HS-27A (cell line): ENCODE results near the gene LRRC4C.

Experiments
- DNase-seq: peaks from one replicate; pipeline ENCODE4 v3.0.0-alpha.2; 2012; ENCODE audit warnings: low read depth, missing footprints

Gene LRRC4C

DNA sequence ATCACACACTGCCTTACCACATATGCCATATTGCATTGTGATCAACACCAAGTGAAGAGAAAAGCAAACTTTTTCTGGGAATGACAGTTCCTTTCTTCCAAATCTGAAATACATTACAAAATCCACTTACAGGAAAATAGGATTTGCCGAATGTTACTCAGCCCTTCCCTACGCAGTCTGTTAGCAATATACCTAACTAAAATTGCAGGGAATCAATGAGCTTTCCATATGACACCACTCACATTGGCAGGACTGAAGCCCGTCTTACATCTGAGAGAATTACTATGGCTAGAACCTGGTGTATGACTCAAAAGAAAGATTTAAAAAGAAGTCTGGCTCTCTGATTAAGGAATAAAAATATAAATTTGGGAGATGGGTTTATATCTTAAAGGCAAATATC is 136.0 kb downstream of the LRRC4C start:
- DNase-seq = no peak

DNA sequence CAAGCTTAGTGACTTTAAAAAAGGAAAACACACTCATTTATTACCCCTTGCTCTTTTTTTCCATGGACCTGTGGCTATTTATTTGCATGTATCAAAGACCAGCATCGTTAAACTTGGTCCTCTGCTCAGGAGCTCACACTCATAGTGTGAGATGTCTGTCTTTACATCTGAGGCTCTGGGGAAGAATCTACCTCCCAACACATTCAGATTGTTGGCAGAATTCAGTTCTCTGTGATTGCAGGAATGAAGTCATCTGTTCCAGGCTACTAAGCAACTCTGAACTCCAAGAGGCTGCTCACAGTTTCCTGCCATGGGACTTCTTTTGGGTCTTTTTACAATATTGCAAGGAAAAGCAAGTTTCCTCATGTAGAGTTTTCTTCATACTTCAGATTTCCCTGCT is 138.8 kb downstream of the LRRC4C start:
- no peak for DNase-seq

DNA sequence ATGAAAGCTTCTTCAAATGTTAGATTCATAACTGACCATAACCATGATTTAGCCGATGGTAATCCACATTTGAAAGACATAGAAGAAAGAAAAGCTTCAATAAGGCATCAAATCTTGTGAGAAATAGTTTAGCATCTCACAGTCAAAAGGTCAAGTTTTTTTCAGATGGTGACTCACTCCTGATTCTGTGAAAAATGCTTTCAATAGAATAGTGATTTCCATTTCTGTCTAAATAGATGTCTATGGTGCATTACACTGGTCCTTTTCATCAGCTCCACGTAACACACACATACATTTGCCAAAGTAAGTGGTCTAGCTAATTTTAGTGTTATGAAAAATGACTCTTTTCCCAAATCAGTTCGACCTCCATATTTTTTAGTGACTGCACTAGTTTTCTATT is 139.2 kb downstream of the LRRC4C start:
- no peak for DNase-seq

DNA sequence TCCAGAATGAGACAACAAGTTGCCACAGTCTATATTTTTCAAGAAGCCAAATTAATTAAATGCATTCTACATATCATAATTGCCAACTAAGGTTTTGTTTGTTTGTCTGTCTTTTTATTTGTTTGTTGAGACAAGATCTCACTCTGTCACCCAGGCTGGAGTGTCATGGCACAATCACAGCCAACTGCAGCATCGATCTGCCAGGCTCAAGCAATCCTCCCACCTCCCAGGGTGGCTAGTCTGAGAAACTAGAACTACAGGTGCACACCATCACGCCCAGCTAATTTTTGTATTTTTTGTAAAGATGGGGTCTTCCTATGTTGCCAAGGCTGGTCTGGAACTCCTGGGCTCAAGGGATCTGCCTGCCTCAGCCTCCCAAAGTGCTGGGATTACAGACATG is 140.0 kb downstream of the LRRC4C start:
- DNase-seq = no peak

DNA sequence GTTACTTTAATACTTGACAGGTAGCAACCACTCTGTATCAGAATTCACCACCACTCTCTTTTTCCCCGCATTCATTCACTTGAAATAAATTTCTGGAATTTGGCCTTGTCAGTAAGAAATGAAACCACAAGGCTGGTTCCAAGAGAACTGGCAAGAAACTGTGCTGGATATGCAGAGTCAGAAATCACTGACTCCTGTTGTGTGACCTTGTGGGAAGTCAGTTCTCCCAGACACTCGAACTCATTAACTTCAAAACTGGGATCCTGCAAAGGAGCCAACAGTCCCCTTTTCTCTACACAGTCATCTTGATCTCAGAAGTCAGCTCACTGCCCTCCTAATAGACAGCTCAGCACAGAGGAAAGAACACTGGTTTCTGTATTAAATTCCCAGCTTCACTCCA is 142.7 kb downstream of the LRRC4C start:
- no peak for DNase-seq

DNA sequence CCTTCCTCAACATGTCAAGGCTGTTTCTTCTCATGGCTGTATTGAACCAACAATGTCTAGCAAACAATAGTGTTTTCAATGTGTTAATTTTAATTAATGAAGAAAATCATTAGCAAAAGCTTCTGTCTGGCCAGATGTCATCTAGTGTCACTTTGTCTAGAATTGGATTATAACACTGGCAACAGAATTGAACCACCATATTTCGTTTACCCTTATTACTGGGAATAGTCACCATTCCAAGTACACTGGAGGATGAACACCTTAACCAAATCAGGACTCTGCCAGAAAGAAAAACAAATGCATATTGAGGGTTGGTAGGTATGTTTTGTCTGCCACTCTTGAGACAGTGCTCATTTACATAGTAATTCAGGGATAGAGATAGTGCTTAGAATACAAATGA is 146.2 kb downstream of the LRRC4C start:
- DNase-seq = no peak

DNA sequence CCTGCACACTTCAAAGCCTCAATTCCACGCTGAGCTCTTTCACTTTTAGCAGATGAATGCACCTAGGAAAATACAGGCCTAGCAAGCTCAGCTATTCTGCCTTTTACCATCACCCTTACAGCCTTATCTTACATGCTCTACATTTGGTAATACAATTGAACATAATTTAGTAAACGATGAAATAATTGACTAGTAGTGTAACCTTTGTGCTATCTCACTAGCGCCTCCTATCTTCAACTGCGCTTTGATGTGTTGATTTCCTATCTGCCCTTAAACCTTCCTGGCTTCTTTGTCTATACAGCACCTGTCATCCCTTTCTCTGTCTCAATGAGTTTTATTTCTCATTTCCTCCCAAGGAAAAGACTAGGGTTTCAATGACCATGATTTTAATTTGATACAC is 149.7 kb downstream of the LRRC4C start:
- no peak for DNase-seq

DNA sequence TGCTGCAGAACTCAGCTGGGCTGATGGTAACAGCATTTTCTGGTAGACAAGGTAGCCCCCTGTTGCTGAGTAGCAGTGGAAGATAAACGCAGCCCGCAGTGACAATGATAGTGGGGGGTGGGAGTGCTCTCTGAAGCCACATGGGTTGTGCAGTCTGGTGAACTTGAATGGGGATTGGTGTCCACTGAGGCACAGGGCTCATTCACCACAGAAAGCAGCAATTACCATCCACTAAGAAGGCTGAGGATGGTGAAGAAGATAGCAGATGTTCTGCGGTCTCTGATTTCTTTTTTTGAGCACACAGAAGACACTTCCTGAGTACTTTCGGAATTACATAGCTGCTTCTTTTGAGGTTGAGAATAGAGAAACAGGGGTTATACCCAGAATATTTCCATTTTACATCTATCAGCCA is 150.3 kb downstream of the LRRC4C start:
- no peak for DNase-seq

DNA sequence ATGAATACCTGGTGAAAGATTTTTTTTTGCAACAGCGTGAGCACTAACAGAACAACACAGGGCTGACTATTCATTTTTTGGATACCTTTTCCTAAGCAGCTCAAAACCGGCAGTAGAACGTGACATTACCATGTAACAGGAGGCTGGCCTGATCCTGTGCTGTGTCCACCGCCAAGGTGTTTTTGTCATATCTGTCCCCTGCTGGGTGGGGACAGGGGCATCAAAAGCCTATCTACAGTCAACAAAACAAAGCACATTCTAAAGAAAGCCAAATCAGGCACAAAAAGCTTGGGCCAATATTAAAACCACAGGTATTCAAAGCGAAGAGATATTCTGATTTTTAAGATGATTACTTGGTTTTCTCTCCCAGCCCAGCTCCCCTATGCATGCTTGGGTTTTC is 151.2 kb downstream of the LRRC4C start:
- DNase-seq = no peak

DNA sequence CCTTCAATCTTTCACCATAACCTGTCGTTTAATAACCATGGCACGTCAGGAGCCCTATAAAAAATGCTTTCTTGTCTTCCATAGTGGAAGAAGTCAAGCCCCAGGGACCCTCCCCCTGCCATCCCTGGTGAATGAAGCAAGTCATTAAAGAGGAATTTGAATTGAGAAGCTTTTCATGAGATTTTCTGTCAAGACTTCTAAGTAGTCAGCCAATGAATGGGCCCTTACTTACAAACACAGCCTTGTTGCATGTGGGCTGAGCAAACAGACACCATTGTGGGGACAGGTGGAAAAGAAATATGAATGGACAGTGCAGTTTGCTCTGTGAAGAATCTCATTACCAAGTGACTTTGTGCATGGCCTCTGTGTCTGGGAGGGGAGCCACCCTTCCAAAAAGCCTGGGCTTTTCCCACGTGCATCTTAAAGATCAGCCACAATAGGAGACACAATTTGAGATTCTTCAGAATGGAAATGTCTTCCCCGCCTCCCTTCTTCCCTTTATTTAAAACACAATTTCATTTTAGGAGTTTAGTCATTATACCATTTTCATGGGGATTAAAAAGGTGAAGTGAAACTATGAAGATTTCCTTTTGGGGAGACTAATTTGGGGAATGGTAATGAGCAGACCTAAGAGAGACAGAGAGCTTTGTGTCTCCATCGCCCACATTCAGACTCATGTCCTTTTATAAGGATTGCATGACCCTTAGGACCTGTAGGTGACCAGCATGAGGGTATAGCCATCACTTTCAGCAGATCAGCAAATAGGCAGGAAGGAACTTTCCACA is 152.0 kb downstream of the LRRC4C start:
- DNase-seq = no peak

DNA sequence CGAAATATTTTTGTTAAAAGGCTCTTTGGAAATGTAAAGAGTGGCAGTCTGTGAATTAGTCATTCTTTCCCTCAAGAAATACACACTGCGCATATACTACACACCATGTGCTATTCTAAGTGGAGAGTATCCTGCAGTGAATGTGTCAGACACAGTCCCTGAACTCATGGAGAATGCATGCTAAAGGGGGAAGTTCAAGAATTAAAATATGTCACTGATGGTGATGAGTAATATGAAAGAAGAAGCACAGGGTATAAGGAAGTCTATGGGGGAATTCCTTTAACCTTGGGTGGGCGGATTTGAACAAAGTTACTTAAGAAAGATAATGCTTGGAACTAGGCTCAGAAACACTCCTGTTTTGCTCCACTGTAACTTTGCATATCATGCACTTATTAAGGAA is 153.0 kb downstream of the LRRC4C start:
- no peak for DNase-seq

DNA sequence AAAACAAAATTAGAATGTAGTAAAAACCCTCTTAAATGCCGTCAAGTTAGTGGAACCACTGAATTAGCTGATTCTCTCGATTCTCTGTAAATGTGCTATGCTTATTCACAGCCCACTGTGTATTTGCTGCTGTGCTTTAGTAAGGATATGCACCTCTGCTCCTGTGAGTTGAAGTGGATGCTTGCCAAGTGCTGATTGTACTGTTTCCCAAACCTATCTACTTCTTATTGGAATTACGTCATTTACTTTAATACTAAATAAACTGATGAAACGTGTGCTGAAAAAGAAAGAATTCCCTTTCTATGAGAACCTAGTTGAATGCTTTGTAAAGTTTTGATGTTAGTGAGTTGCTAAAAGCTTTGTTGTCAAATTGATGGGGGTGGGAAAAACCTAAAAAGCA is 158.4 kb downstream of the LRRC4C start:
- DNase-seq = no peak

DNA sequence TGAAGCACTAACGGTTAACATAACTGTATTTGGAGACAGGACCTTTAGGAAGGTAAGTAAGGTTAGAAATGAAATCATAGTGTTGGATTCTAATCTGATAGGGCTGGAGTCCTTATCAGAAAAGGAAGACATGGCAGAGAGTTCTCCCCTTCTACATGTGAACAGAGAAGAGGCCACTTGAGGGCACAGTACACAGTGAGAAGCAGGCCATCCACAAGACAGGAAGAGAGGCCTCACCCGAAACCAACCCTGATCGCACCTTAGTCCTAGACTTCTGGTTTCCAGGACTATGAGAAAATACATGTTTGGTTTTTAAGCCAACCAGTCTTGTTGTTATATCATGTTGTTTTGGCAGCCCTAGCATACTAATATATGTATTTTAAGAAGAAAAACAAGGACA is 170.0 kb downstream of the LRRC4C start:
- DNase-seq = no peak

DNA sequence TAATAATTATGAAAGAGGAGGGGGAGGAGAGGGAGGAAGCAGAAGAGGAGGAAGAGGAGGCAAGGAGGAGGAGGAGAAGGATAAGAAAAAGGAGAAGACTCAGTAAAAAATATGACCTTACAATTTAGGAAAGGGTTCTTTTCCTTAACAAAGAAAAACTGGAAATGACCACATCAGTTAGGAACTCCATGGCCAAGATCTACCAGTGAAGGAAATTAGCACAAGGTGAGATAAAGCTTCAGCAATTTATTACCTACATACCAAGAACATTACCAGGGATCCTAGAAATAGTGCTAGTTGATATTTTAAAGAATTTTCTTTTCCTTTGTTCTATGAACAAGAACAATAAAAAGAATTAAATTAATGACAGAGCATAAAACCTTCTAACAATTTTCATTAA is 172.7 kb downstream of the LRRC4C start:
- DNase-seq = no peak

DNA sequence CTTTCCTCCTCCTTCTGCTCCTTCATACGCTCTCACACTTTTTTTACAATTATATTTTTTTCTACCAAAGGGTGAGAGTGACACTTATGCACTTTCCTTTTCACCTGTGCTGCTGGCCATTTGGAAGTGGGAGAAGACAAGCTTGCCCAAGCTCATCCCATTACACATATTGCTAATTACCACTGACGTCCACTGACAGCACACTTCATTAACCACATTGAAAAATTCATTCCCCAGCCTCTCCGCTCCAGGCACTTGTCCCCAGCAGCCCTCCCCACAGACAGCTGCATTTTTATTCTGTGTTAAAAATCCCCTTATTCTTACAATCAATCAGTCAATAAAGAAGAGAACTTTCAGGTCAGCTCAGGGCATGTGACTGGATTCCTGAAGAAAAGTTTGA is 175.1 kb downstream of the LRRC4C start:
- no peak for DNase-seq

DNA sequence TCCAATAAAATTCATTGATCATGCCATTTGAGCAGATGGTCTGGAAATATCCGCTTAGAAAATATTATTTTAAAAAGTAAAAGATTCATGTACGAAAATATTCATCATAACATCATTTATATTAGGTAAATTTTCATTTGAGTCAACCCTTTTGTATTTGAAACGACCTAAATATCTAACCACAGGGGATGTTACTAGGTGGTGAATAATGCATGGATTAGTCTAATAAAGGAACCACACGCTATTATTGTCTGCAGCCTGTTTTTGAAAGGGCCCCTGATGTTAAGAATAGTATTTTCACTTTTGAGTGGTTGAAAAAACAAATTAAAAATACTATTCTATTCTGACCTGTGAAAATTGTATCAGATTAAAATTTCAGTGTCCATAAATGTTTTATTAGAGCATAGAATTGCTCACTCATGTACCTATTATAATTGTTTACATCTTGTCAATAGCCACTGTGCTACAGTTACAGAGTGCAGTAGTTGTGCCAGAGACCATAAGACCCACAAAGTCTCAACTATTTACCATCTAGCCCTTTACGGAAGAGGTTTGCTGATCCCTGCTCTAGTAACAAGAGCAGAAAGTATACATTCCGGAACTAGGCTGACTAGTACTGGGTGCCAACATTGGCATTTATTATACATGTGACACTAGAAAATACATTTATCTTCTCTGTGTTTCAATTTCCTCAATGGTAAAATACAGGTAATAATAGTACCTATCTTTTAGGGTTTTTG is 176.1 kb downstream of the LRRC4C start:
- DNase-seq = no peak

DNA sequence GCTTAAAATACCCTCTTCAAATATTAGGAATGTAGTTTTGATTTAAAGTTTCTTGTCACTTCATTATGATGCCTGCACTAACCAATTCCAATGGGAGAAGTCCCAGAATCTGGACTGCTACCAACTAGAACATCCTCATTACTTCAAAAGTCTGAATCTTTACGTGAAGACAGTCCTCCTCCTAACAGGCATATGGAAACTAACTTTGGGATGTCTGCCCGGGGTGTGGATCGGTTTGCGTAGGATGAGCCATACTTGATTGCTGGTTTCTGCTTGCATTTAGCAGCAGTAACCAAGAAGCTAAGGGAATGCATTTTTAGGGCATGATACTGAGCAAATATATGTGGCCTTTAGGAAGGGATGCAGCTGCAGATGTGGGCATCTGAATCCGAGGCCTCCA is 177.1 kb downstream of the LRRC4C start:
- DNase-seq = no peak

DNA sequence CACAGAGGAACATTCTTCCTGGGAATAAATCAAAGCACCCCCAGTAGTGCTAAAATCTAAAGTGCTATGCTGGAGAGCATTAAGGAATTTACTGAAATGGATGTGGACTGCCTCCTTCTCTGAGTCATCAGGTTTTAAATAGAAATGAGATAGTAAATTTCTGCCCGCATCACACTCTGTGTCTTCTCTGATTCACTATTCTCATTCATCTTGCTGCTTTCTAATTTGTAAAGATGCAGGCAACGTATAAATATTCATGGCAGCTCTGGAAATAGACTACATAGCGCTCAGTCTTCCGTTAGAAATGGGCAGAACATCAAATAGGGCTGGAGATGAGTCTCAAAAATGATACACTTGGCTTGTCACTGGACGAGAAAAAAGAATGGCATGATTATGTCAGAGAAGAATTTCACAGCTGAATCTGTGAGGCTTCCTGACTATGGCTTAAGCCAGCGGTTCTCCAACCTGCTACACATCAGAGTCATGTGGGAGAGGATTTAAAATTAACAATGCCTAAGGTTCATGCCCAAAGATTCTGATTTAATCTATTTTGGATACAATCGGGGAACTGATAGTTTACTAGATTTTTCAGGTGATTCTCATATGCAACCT is 178.2 kb downstream of the LRRC4C start:
- DNase-seq = no peak

DNA sequence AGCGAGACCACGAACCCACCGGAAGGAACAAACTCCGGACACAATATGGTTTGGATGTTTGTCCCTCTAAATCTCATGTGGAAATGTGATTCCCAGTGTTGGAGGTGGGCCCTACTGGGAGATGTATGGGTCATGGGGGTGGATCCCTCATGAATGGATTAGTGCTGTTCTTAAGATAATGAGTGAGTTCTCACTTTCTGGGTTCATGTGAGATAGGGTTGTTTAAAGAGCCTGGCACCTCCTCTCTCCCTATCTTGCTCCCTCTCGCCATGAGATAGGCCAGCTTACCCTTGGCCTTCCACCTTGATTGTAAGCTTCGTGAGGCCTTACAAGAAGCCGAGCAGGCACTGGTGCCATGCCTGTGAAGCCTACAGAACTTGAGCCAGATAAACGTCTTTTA is 184.6 kb downstream of the LRRC4C start:
- no peak for DNase-seq

DNA sequence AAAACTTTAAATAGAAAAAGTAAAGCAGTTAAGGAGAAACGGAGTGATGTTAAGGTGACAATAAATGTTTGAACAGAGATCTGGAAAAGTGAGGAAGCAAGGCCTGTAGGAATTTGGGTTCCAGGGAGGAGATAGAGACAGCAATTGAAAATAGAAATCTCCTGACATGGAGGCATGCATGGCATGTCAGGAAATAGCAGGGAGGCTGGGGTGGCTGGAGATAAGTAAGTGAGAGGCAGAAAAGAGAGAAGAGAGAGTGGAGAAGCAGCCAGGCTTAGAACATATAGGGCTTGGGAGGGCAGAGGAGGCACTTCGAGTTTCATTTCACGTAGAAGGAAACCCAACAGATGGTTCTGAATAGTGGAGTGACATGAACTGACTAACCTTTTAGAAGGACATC is 185.5 kb downstream of the LRRC4C start:
- DNase-seq = no peak

DNA sequence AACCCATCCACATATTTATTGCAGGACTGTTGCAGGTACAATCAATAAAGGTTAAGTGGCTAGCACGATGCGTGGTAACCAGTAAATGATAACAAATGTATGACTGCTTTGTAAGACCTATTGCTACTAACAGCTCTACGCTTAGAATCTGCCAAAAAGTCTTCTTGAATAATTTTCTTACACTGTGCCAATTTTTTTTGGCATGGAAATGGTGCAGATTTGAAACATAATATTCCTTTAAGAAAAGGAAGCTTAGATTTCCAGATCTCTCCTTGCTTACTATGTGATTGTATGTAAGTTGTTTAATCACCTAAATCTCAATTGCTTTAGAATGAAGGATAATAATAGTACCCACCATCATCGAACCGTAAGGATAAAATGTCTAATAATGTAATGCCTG is 192.0 kb downstream of the LRRC4C start:
- no peak for DNase-seq

DNA sequence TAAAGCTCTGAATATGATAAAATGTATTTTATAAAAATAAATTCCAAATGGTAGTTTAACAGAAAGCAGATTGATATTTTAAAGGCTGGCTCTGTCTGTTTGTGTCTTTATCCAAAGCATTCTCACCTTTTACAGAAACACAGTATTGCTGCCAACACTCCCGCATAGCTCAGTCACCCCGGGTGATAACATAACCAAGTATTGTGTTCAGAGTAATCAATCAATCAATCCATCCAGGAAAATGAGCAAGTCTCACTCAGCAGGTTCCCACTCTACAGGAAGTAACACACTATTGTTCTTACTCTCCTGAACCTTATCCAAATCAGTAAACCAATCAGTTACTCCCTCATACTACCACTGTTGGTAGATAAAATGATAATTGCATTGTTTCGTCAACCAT is 203.4 kb downstream of the LRRC4C start:
- DNase-seq = no peak

DNA sequence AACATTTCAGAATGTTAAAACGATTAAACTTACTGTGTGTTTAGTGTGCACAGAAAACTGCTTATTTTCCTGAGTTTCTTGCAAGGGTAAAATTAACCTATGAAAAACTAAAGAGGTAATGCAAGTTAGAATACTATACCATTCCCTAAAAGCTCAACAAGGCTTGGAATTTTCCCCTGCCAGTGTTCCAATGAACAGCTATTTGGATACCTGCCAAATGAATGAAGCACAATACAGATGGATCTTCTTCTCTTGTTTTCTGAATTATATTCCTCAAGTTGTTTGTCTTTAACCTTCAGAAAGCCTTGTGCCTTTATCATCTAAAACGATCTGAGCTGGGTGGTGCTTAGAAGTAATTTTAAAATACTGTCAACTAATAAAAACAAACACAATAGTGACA is 204.5 kb downstream of the LRRC4C start:
- no peak for DNase-seq
